ENCODE results near the gene MYO9B.

- no peak for TF ChIP-seq GATA3 (IDR thresholded peaks at IDR 0.05; ENCODE audit: low read depth, low read length)
- TF ChIP-seq GATA2 (IDR thresholded peaks at IDR 0.05; ENCODE audit: low read depth, low read length): no peak
Observed at GRCh38 chr19:17077447-17078028, 2.0 kb downstream of the MYO9B start.

Measured in SH-SY5Y (cell line).